Measurements from ENCODE around the gene ADRA1B. TPM values are rescaled to one million over a fixed set of nuclear protein-coding genes. Genes with fewer than 3 reads are reported as not detected.

The ADRA1B gene
- polyA plus RNA-seq, 12 donors: 0.14 to 1.4 (median 0.35) TPM; not detected in 2

- no peak for DNase-seq
Observed at GRCh38 chr5:159901308-159901707, 15.0 kb upstream of the ADRA1B start.

- DNase-seq: no peak
Observed at GRCh38 chr5:159901772-159902171, 14.5 kb upstream of the ADRA1B start.

- no peak for DNase-seq
Observed at GRCh38 chr5:159902444-159903121, 13.7 kb upstream of the ADRA1B start.

GRCh38 chr5:159903131-159903530 lies 13.2 kb upstream of the ADRA1B start:
- no peak for DNase-seq

- DNase-seq: no peak
Observed at GRCh38 chr5:159904874-159905273, 11.4 kb upstream of the ADRA1B start.

GRCh38 chr5:159905496-159905895 lies 10.8 kb upstream of the ADRA1B start:
- no peak for DNase-seq

GRCh38 chr5:159906463-159906862 lies 9.8 kb upstream of the ADRA1B start:
- DNase-seq: no peak

- no peak for DNase-seq
Observed at GRCh38 chr5:159906943-159907342, 9.3 kb upstream of the ADRA1B start.

GRCh38 chr5:159907689-159908590 lies 8.3 kb upstream of the ADRA1B start:
- DNase-seq: no peak

- no peak for DNase-seq
Observed at GRCh38 chr5:159908591-159908940, 7.7 kb upstream of the ADRA1B start.

GRCh38 chr5:159909126-159909525 lies 7.2 kb upstream of the ADRA1B start:
- no peak for DNase-seq

GRCh38 chr5:159910207-159910842 lies 6.0 kb upstream of the ADRA1B start:
- DNase-seq: no peak

- DNase-seq: no peak
Observed at GRCh38 chr5:159910843-159911229, 5.4 kb upstream of the ADRA1B start.

GRCh38 chr5:159911349-159911748 lies 4.9 kb upstream of the ADRA1B start:
- no peak for DNase-seq

GRCh38 chr5:159912033-159912800 lies 4.1 kb upstream of the ADRA1B start:
- DNase-seq: no peak

- DNase-seq: no peak
Observed at GRCh38 chr5:159913048-159913447, 3.2 kb upstream of the ADRA1B start.

- no peak for DNase-seq
Observed at GRCh38 chr5:159913501-159913900, 2.8 kb upstream of the ADRA1B start.

GRCh38 chr5:159916841-159917761 lies 819 bp downstream of the ADRA1B start:
- DNase-seq: no peak

GRCh38 chr5:159917994-159918393 lies 1.7 kb downstream of the ADRA1B start:
- DNase-seq: no peak

- DNase-seq: no peak
Observed at GRCh38 chr5:159921721-159922120, 5.4 kb downstream of the ADRA1B start.

GRCh38 chr5:159923008-159923407 lies 6.7 kb downstream of the ADRA1B start:
- no peak for DNase-seq

All from muscle of arm (tissue), 12 donors.